ENCODE data around the gene ZCCHC24. TPM values are rescaled to one million over a fixed set of nuclear protein-coding genes. Genes with fewer than 3 reads are reported as not detected.

Gene ZCCHC24
- total and polyA plus RNA-seq, 3 donors from 2014 or later: 27.7 to 38.6 (median 31.3) TPM

DNA sequence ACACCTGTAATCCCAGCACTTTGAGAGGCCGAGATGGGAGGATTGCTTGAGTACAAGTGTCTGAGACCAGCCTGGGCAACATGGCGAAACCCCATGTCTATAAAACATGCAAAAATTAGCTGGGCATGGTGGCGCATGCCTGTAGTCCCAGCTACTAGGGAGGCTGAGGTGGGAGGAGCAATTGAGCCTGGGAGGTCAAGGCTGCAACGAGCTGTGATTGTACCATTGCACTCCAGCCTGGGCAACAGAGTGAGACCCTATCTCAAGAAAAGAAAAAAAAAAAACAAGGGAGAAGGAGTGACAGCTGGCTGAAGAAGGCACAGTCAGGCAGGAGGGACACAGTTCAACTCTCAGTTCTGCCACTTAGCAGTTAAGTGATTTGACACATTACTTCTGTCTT, 26.4 kb upstream of the ZCCHC24 start:
- Histone ChIP-seq H3K27me3 (no peaks in the 10 kb centered on the region), H3K4me3 (no peak overlapping the region), H3K36me3 (ENCODE audit: low read depth, missing control alignments) (no peaks in the 10 kb centered on the region), H3K4me1 (peaks cover 13% of the 10 kb centered on the region), H3K9me3 (no peaks in the 10 kb centered on the region), H3K27ac (no peak overlapping the region)
- intact Hi-C loops (cut with DNase I; ENCODE audit: low total_unique reads): no loop called here
- TF ChIP-seq, protein P1, sequence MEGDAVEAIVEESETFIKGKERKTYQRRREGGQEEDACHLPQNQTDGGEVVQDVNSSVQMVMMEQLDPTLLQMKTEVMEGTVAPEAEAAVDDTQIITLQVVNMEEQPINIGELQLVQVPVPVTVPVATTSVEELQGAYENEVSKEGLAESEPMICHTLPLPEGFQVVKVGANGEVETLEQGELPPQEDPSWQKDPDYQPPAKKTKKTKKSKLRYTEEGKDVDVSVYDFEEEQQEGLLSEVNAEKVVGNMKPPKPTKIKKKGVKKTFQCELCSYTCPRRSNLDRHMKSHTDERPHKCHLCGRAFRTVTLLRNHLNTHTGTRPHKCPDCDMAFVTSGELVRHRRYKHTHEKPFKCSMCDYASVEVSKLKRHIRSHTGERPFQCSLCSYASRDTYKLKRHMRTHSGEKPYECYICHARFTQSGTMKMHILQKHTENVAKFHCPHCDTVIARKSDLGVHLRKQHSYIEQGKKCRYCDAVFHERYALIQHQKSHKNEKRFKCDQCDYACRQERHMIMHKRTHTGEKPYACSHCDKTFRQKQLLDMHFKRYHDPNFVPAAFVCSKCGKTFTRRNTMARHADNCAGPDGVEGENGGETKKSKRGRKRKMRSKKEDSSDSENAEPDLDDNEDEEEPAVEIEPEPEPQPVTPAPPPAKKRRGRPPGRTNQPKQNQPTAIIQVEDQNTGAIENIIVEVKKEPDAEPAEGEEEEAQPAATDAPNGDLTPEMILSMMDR (IDR thresholded peaks at IDR 0.05): no peak
- no peak for TF ChIP-seq POLR2A (IDR thresholded peaks at IDR 0.05)
- no peak for DNase-seq
- 89 to 93% methylated on average over 4 of the region's 4 CpGs for WGBS, 2 donors

DNA sequence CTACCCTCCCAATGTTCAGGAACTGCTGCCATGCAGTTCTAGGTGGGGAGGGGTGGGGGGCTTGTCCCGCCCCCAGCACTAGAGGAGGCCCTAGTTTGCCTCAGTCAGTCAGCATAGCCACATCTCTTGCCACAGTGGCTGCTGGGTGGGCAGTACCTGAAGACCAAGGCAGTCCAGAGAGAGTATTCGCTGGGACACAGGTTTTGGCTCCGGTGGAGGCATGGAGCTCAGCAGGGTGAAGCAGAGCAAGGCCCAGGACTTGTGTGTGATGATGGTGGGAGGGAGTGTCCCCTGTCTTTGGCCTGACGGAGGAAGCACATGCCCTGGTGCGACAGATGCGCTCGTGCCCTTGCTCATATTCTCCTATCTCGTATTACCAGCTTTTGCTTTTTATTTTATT, 24.7 kb upstream of the ZCCHC24 start:
- DNase-seq: no peak
- WGBS, 2 donors: 94% methylated on average over 5 to 8 of the region's 8 CpGs
- Histone ChIP-seq H3K9me3 (no peaks in the 10 kb centered on the region), H3K4me3 (no peak overlapping the region), H3K27ac (no peak overlapping the region), H3K4me1 (peaks cover 13% of the 10 kb centered on the region), H3K36me3 (ENCODE audit: low read depth, missing control alignments) (no peaks in the 10 kb centered on the region), H3K27me3 (no peaks in the 10 kb centered on the region)
- TF ChIP-seq, protein P1 (IDR thresholded peaks at IDR 0.05): no peak
- TF ChIP-seq POLR2A (IDR thresholded peaks at IDR 0.05): no peak
- intact Hi-C loops (cut with DNase I; ENCODE audit: low total_unique reads): no loop called here

DNA sequence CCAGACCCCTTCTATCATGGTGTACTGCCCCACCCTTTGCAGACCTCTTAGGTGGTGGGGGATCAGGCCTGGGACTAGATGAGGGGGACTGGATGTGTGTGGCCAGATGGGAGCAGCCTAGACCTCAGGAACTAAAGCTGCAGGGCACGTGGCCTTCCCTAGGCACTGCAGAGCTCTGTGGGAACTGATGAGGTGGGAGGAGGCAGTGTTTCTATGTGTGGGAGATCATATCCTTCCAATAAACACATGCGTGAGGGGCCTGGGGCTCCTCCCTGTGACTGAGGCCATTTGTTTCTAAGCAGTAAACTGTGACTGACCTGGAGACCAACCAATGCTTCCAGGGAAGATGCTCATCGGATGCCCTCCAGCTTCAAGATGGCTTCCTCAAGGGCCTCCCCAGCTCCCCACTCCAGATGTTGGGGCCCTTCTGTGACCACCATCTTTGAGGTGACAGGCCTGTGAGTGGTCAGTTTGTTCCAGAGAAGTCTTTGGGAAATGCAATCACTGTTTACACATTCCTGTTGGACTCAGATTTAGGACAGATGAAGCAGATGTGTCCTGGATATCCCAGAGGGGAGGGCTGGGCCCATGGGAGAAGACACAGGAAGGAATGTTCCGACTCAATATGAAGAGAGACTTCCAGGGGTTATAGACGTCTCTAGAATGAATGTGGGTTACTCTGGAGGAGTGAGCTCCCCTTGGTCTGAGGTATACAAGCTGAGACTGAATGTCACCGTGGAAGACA, 23.6 kb upstream of the ZCCHC24 start:
- Histone ChIP-seq H3K9me3 (no peaks in the 10 kb centered on the region), H3K27me3 (no peaks in the 10 kb centered on the region), H3K4me3 (no peak overlapping the region), H3K4me1 (peaks cover 20% of the 10 kb centered on the region), H3K36me3 (ENCODE audit: low read depth, missing control alignments) (no peaks in the 10 kb centered on the region), H3K27ac (peak overlapping the region in 1 of 2 donors; percentile 84)
- TF ChIP-seq, protein P1 (IDR thresholded peaks at IDR 0.05): no peak
- no peak for TF ChIP-seq POLR2A (IDR thresholded peaks at IDR 0.05)
- DNase-seq: no peak
- WGBS, 2 donors: 71 to 75% methylated on average over 6 of the region's 6 CpGs
- intact Hi-C loops (cut with DNase I; ENCODE audit: low total_unique reads): loop anchor here (10.0 kb wide), 1 partner anchor 64 kb away; no protein-coding TSS in a partner anchor

DNA sequence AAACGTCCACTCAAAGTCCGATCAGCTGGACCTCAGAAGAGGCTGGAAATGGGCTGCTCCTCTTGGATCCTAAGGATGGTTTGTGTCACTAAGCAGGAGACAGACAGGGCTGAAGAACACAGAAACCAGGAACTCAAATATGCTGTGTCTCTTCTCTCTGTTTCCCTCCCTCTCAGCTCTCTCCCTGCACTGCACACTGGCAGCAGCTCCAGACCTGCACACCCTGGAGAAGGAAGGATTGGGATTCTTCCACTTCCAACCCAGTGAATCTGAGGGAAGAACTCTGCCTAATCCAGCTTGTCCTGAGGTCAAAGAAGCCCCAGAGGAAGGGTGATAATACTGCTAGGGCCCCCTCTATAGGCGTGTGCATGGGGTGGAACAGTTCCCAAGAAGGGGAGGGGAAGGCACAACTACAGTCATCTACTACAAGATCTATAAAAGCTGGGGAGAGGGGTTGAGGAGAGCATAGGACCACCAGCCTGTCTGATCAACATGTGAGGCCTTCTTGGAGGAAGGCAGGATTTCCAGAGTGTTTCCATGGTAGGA, 22.7 kb upstream of the ZCCHC24 start:
- Histone ChIP-seq H3K9me3 (no peaks in the 10 kb centered on the region), H3K4me1 (peaks cover 24% of the 10 kb centered on the region), H3K4me3 (no peak overlapping the region), H3K27ac (peak overlapping the region; percentile 56 to 84), H3K36me3 (ENCODE audit: low read depth, missing control alignments) (no peaks in the 10 kb centered on the region), H3K27me3 (no peaks in the 10 kb centered on the region)
- intact Hi-C loops (cut with DNase I; ENCODE audit: low total_unique reads): loop anchor here (10.0 kb wide), 1 partner anchor 63 kb away; no protein-coding TSS in a partner anchor
- no peak for DNase-seq
- 33 to 36% methylated on average over 3 of the region's 3 CpGs for WGBS, 2 donors
- TF ChIP-seq POLR2A (IDR thresholded peaks at IDR 0.05): no peak
- TF ChIP-seq, protein P1 (IDR thresholded peaks at IDR 0.05): no peak

Data from testis (tissue), 3 donors.